Measurements from ENCODE around the gene PANX3.

The PANX3 gene

GRCh38 chr11:124612567-124613246, 1.5 kb downstream of the PANX3 start:
- no peak for DNase-seq (ENCODE audit: low spot score)

DNA sequence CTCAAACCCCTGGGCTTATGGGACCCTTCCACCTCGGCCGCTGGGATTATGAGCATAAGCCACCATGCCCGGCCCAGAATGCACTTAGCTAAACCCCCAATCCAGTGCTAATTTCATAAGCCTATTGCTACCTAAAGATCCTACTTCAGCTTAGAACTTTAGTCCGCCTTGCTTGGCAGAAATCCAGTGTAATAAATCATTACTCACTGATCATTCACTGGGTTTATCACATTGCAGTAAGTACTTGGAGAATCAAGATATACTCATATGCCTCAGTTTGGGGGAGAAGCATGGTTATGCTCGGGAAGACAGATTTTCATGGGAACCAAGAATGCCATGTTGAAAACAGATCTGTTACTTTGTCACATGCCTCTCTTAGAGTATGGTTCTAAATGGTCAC, 7.6 kb downstream of the PANX3 start:
- DNase-seq (ENCODE audit: low spot score), result no peak

- peak; percentile 92 for DNase-seq (ENCODE audit: low spot score)
Measured at GRCh38 chr11:124622531-124623451, 11.6 kb downstream of the PANX3 start, which contains the start of gene TBRG1. TSS of gene TBRG1 (plus strand) at chr11:124622864. CDS start at chr11:124623084, 220 bp downstream.

DNA sequence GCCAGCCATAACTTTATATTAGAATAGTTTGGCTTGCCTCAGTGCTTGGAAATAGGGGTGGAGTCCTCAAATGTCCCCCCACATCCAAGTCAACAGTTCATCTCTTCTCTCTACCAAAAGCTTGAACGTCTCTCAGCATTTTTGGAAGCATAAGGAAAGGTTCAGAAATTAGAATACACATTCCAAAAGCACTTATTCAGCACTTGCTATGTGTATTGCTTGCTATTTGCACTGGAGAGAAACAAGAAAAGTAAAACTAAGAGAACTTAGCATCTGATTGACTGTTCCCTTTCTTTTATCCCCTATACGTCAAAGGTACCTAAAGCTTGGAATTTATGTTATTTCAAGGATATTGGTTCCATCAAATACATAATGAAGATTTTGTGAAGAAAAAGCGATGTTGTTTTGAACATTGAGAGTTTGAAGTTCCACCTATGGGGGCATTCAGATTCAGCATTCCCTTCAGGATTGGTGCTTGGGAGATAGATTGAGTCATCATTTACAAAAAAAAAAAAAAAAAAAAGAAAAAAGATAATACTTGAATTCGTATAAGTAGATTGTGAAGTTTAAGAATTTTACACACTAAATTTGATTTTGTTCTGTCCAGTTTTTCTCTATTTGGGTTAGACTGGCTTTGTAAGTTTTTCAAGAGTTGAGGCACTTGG, 12.8 kb downstream of the PANX3 start:
- DNase-seq (ENCODE audit: low spot score), result peak; percentile 63

DNA sequence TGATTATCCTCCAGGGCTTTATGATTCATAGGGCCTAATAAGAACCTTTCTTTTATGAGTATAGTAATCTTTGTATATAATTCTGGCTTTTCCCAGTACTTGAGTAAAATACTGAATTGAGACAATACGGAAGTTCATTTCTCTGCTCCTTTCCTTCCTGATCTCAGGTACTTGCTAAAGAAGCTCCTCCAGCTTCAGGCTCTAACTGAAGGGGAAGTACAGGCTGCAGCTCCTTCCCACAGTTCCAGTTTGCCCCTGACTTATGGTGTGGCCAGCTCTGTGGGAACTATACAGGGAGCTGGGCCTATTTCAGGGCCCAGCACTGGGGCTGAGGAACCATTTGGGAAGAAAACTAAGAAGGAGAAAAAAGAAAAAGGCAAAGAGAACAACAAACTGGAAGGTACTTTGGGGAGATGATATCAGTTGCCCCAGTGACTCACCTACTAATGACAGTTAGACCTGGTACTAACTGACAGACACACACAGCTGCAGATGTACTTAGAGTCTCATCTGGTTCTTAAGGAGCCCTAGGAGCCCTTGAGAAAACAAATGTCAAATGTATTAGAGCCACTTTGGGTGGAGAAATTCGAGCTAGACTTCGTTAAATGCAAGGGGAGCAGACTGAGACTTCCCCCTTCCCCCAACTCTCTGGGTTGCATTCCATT, 14.4 kb downstream of the PANX3 start:
- DNase-seq (ENCODE audit: low spot score), result no peak

GRCh38 chr11:124627546-124627945, 16.3 kb downstream of the PANX3 start:
- no peak for DNase-seq (ENCODE audit: low spot score)

DNA sequence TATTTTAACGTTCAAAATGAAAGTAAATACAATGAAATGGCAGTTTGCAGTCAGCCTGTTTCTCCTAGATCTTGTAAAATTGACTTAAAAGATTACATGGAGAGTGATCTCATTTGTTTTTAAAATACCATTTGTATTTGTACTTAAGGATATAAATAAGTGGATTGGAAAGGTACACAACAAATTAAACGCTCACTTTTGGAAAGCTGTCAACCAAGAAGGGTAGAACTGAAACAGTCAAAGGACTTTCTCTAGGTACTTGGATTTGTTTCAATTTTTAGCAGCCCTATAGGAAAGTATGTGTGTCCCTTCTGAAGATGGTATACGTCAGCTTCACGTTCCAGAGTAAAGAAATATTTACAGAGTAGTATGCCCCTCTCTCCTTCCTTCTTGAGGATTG, 18.7 kb downstream of the PANX3 start:
- DNase-seq (ENCODE audit: low spot score), result no peak

GRCh38 chr11:124633355-124633754, 22.1 kb downstream of the PANX3 start:
- peak; percentile 21 for DNase-seq (ENCODE audit: low spot score)

GRCh38 chr11:124635932-124636331, 24.7 kb downstream of the PANX3 start:
- no peak for DNase-seq (ENCODE audit: low spot score)

DNA sequence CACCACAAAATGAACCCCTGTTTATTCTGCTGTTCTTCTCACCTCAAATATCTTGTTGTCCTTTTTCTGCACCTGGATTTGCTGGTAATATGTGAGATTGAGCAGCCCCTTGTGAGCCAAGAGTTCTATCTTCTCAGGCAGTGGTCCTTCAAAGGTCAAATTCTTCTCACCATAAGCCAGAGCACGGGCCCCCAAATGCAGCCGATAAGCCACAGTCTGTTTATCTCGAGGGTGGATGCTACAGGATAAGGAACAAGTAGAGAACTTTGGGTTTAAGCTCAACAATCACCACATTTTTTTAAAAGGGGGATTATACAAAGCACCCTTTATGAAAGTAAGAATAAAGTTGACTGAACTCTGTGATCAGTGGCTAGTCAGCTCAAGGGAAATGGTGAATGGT, 27.3 kb downstream of the PANX3 start:
- DNase-seq (ENCODE audit: low spot score), result no peak

DNA sequence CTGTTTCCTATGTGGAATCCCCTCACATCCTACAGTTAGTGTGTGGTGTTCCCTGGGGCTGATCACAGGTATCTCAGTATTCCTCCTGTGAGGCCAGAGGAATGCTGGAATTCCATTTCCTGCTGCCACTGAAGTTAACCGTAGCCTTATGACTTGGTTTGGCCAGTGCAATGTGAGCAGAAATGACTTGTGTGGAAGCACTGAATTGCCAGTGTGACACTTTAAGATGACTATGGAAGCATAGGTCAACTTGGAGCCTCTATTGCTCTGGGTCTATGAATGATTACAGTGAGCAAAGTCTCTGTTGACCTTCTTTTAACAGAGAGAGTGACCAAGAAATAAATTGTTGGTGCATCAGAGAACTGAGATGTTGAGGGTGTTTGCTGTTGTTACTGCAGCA, 28.0 kb downstream of the PANX3 start:
- no peak for DNase-seq (ENCODE audit: low spot score)

GRCh38 chr11:124640666-124641065, 29.4 kb downstream of the PANX3 start:
- no peak for DNase-seq (ENCODE audit: low spot score)

- DNase-seq (ENCODE audit: low spot score), result no peak
Measured at GRCh38 chr11:124642628-124643027, 31.4 kb downstream of the PANX3 start.

- no peak for DNase-seq (ENCODE audit: low spot score)
Measured at GRCh38 chr11:124643042-124643604, 31.9 kb downstream of the PANX3 start.

DNA sequence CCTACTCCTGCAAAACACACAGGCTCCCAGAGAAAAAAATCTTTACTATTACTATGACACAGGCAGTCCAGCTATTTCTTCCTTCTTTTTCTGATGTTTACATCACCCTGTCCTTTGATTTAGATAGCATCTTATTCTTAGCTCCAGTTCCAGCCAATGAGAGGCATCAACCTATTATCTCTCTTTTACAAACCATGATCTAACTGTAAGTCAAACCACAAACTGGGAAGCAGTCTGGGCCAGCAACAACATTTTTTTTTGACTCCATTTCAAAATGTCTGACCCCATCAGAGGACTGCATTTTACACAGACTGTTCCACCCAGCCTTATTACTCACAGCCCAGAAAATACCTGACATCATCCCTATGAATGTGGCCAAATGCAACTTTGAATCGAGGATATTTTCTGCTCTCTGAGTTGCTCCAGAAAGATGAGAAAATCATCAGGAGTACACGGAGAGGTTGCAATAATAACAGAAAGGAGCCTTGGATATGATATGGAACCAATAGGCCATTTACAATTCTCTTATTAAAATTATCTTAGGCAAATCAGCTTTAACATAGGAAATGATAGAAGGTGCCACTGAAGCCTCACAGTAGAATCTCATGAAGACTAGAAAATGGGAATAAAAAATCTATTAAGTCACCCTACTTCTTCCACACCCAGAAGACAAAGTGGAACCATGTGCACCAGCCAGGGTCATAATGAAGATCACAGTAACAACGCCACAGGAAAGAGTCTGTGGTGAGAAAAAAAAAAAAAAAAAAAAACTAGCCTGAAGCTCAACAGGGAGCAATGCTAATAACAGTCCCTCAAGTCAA, 32.6 kb downstream of the PANX3 start:
- DNase-seq (ENCODE audit: low spot score), result peak; percentile 66

- peak; percentile 51 for DNase-seq (ENCODE audit: low spot score)
Measured at GRCh38 chr11:124644426-124645280, 33.4 kb downstream of the PANX3 start.

DNA sequence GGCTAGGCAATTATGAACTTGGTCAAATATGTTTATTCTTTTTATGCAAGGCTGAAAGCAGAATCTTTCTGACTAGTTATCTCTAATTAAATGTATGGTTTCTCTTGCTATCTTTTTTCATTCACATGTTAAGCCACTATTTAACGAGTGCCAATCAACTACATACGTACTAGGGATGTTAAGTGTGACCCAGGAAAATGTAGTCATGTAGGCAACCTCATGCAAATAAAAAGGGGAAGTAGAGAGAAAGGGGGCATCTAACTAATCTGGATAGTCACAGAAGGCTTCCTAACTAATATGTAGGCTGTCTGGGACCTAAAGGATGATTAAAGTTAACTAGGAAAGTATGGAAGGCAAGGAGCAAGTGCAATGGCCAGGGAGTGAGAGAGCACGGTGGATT, 34.9 kb downstream of the PANX3 start:
- DNase-seq (ENCODE audit: low spot score), result no peak

DNA sequence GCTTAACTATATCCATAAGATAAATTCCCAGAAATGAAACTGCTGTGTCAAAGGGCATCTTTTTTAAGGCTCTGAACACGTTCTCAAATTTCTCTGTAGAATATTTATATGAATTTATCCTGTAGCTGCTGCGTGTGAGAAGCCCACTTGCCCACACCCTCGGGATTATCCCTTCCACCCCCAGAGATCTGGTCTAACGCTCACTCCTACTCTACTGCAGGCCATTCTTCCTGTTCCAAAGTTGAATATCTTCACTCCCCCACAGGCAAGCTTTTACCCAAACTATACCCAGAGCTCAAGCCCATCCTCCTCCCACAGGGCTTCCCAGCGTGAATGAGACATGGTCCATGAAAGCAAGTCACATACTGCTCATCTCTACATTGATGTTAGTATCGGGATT, 37.4 kb downstream of the PANX3 start:
- no peak for DNase-seq (ENCODE audit: low spot score)

DNA sequence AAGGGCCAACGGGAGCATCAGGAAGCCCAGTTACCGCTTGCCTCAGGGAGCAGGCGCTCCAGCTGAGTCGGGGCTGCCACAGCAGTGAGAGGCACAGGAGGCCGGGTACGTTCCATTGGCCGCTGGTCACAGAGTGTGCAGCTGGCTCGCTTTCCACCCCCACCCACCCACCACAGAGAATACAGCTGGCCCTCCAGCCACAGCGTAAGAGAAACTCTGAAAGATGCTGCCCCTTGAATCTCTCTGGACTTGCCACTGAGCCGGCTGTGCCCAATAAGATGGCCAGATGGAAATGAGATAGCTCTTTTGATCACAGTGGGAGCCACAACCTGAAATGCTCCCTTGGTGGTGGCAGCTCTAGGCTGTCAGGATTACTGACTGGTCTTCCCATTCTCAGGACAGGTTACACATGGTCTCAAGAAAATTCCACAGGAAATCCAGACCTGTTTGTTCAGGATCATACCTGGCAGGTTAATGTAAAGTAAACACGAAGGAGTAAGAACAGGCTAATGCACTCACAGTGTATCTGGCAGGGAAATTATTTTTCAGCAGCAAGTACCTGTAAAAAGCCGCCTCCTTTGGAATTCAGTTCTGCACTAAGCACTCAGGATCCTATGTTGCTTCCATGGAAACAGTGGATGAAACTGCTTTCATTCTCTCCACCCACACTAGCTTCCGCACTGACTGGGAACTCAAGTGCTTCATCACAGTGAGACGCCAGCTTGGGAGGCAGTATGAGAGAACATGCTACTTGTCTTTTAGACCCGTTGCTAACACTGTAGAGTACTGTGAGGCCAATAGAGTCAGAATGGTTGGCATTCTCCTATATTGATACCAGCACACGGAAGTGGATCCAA, 45.8 kb downstream of the PANX3 start:
- DNase-seq (ENCODE audit: low spot score), result no peak

Measured in hepatic stellate cell (primary cell).